Measurements from ENCODE around the gene RPS10. TPM values are rescaled to one million over a fixed set of nuclear protein-coding genes. Genes with fewer than 3 reads are reported as not detected.
"Not testable (repeated sequence)": the region's sequence is repeated elsewhere in the genome, so short reads cannot be mapped to it uniquely, and the experiment has no call there.

RPS10 gene
- total and polyA plus RNA-seq, 2 of the 8 experiments (the other 6 are each of a cell fraction or from before 2014, with no cell fraction given), result 2,408 to 11,142 TPM

DNA sequence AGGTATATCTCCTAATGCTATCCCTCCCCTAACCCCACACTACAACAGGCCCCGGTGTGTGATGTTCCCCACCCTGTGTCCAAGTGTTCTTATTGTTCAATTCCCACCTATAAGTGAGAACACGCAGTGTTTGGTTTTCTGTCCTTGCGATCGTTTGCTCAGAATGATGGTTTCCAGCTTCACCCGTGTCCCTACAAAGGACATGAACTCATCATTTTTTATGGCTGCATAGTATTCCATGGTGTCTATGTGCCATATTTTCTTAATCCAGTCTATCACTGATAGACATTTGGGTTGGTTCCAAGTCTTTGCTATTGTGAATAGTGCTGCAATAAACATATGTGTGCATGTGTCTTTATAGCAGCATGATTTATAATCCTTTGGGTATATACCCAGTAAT, 54.0 kb downstream of the RPS10 start:
- Histone ChIP-seq H4K20me1 (replicated peaks in 1 of 2; ENCODE audit: control insufficient read depth in 1 of 2, insufficient read depth in 2 of 2, low read length in 2 of 2) (peaks cover 0 to 13% of the 10 kb centered on the region in 2 experiments), H3K79me2 (ENCODE audit: control insufficient read depth in 1 of 2, insufficient read depth in 2 of 2, low read length in 2 of 2) (peaks cover 0 to 67% of the 10 kb centered on the region in 2 experiments; a peak in 2 of 4 replicates)
- H4K91ac ChIP-seq (replicated peaks; ENCODE audit: insufficient read length, low read length); H2AFZ ChIP-seq (ENCODE audit: low read length); H3K36me3 ChIP-seq (ENCODE audit: control insufficient read depth in 2 of 4, insufficient read depth in 4 of 4, low read length in 3 of 4); H2AK5ac ChIP-seq (ENCODE audit: low read depth, low read length); H3K79me1 ChIP-seq (ENCODE audit: low read depth, low read length); H3K27me3 ChIP-seq (replicated peaks in 1 of 4; ENCODE audit: control insufficient read depth in 3 of 4, extremely low read depth in 1 of 4, insufficient read depth in 3 of 4, low read length in 3 of 4); H3K4me3 ChIP-seq (ENCODE audit: extremely low read depth in 1 of 4, insufficient read depth in 2 of 4, low read depth in 3 of 4, low read length in 4 of 4); H3K27ac ChIP-seq (ENCODE audit: low read depth, low read length); H3K14ac ChIP-seq (ENCODE audit: insufficient read length); H3K56ac ChIP-seq (replicated peaks; ENCODE audit: insufficient read length, low read depth, low read length); DNase-seq (ENCODE audit: low read depth in 1 of 2, low spot score in 2 of 2); H2BK15ac ChIP-seq (ENCODE audit: low read length); H2BK12ac ChIP-seq (ENCODE audit: low read depth, low read length); H3K4ac ChIP-seq (replicated peaks; ENCODE audit: insufficient read length, low read depth, low read length); H3K4me2 ChIP-seq (ENCODE audit: insufficient read depth in 1 of 2, low read depth in 2 of 2, low read length in 2 of 2); H3K18ac ChIP-seq (ENCODE audit: extremely low read depth, low read length); FAIRE-seq; H3K4me1 ChIP-seq (replicated peaks in 1 of 4; ENCODE audit: control insufficient read depth in 3 of 4, insufficient read depth in 4 of 4, low read length in 3 of 4); H4K5ac ChIP-seq (ENCODE audit: insufficient read length, low read depth, low read length); H2BK20ac ChIP-seq (ENCODE audit: low read length); H3K23me2 ChIP-seq (ENCODE audit: low read depth, low read length); H3K9ac ChIP-seq (replicated peaks in 1 of 4; ENCODE audit: extremely low read depth in 1 of 4, low read depth in 3 of 4, low read length in 3 of 4); H3K9me3 ChIP-seq (ENCODE audit: insufficient read depth in 2 of 2, low read depth in 1 of 2, low read length in 1 of 2); H2BK120ac ChIP-seq (replicated peaks; ENCODE audit: low read depth, low read length); H4K8ac ChIP-seq (ENCODE audit: extremely low read depth, insufficient read depth, low read length); H2BK5ac ChIP-seq (ENCODE audit: low read depth, low read length); POLR2A ChIA-PET (ENCODE audit: partially characterized antibody); CTCF ChIA-PET (ENCODE audit: partially characterized antibody); H3K23ac ChIP-seq (ENCODE audit: insufficient read length): not testable (repeated sequence)
- 93% methylated on average over 5 of the region's 5 CpGs; no CpG with 5 or more reads in 1 of the 2 experiments for WGBS, 2 experiments (ENCODE audit: extremely low coverage in 1 of 2, insufficient coverage in 1 of 2, insufficient read length in 1 of 2, insufficient replicate concordance in 2 of 2, low coverage in 1 of 2, low lambda C conversion rate in 2 of 2, missing lambda C conversion rate in 1 of 2)
